HG03135 (cell line): Measurements from ENCODE around the gene NOTO.

Experiments used
- ATAC-seq: cut with Tn5 transposase; IDR thresholded peaks from one replicate; pipeline ENCODE4 v1.9.1; 2021; ENCODE audit warnings: mild to moderate bottlenecking, moderate library complexity; ENCODE audit not compliant: unreplicated experiment

The NOTO gene

GRCh38 chr2:73255907-73256617, 53.7 kb downstream of the NOTO start:
- ATAC-seq = no peak

GRCh38 chr2:73256618-73256922, 54.2 kb downstream of the NOTO start:
- no peak for ATAC-seq

GRCh38 chr2:73257021-73257420, 54.6 kb downstream of the NOTO start:
- ATAC-seq = no peak

- ATAC-seq = no peak
Observed at GRCh38 chr2:73257425-73258125, 55.2 kb downstream of the NOTO start.

GRCh38 chr2:73258186-73258912, 56.0 kb downstream of the NOTO start:
- ATAC-seq = no peak

GRCh38 chr2:73258913-73259215, 56.5 kb downstream of the NOTO start:
- ATAC-seq = no peak

GRCh38 chr2:73259276-73259675, 56.9 kb downstream of the NOTO start:
- ATAC-seq = no peak

GRCh38 chr2:73259704-73260337, 57.4 kb downstream of the NOTO start:
- no peak for ATAC-seq

- no peak for ATAC-seq
Observed at GRCh38 chr2:73260338-73260984, 58.1 kb downstream of the NOTO start.
